ENCODE measurements around the gene TMEM132D.

Gene TMEM132D

GRCh38 chr12:129025055-129025454 is 878.8 kb downstream of the TMEM132D start:
- no peak for DNase-seq (ENCODE audit: extremely low read depth in 1 of 2, low read depth in 1 of 2)

All from stimulated activated CD8-positive, alpha-beta memory T cell treated with anti-CD3 and anti-CD28 coated beads, Interleukin-7, amount 100 ng/mL, for 48 hours (primary cell).